Type B pancreatic cell (in vitro differentiated cells): ENCODE data around the gene HIC2. TPM values are rescaled to one million over a fixed set of nuclear protein-coding genes. Genes with fewer than 3 reads are reported as not detected.
A peak's percentile ranks its signal among the peaks of the same experiment; 100 is the strongest.
"Not testable (repeated sequence)": the region's sequence is repeated elsewhere in the genome, so short reads cannot be mapped to it uniquely, and the experiment has no call there.

ENCODE experiments used
- DNase-seq: peaks from one replicate; pipeline ENCODE4 v3.0.0; 2021; ENCODE audit warnings: mixed read lengths; ENCODE audit not compliant: unreplicated experiment; ENCODE audit errors: extremely low spot score
- H3K27ac Mint-ChIP-seq: 2 replicates; pipeline ENCODE4 v1.8.0; 2021; ENCODE audit warnings: mild to moderate bottlenecking, mixed read lengths
- H3K27me3 Mint-ChIP-seq: 2 replicates; pipeline ENCODE4 v1.8.0; 2021; ENCODE audit warnings: mixed read lengths
- H3K36me3 Mint-ChIP-seq: 2 replicates; pipeline ENCODE4 v1.8.0; 2021; ENCODE audit warnings: mixed read lengths
- H3K4me1 Mint-ChIP-seq: one replicate; pipeline ENCODE4 v1.8.0; 2021; ENCODE audit warnings: mixed read lengths; ENCODE audit not compliant: unreplicated experiment
- H3K4me3 Mint-ChIP-seq: 2 replicates; pipeline ENCODE4 v1.8.0; 2021; ENCODE audit warnings: mild to moderate bottlenecking, mixed read lengths
- H3K9me3 Mint-ChIP-seq: 2 replicates; pipeline ENCODE4 v1.8.0; 2021; ENCODE audit warnings: mixed read lengths
- total RNA-seq: library from RNA; stranded (reverse); gene quantifications from 2 replicates; pipeline ENCODE4 v1.2.1, GENCODE V29; 2021; ENCODE audit warnings: low replicate concordance

HIC2 gene
- total RNA-seq, 1 donor from 2014 or later: 36.1 TPM

DNA sequence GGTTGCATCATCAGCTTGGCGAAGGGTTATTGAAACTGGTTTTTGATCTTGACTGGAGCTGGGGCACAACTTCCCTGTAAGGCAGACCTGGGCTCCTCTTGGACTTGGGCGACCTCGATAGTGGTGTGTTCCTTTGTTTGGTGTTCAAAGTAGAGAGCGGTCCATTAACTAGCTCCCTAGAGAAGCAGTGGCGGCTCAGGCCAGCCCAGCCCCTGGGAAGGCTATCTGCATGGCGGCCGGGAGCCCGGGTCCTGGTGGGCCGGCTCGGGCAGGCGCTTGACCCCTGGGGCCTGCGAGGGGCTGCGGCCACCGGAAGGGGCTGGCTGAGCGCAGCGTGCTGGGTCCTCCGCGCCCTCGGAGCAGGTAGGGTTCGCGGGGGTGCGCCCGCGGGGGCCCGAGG lies 796 bp upstream of the HIC2 start:
- H3K4me1 Mint-ChIP-seq, DNase-seq, H3K4me3 Mint-ChIP-seq, H3K36me3 Mint-ChIP-seq, H3K27me3 Mint-ChIP-seq, H3K27ac Mint-ChIP-seq, H3K9me3 Mint-ChIP-seq: not testable (repeated sequence)

DNA sequence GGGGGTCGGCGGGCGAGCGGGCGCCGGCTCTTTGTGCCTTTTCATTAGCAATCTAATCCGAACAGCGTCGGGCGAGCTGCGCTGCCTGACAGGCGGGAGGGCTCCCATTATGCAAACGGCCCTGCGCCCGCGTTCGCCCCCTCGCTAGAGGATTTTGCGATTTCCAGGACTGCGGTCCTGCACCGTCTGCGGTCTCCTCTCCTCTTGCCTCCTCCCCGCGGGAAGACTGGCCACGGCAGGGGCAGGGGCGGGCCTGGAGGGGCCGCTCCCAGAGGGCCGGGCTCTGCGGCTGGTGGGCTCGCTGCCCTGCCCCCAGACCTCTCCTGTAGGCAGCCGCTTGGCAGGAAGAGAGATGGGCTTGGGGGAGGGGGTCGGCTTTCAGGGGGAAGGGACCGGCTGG lies 682 bp downstream of the HIC2 start:
- peak; percentile 78 for DNase-seq
- H3K4me3 Mint-ChIP-seq: peak overlapping the region; percentile 76
- H3K4me1 Mint-ChIP-seq, H3K27me3 Mint-ChIP-seq, H3K27ac Mint-ChIP-seq, H3K9me3 Mint-ChIP-seq, H3K36me3 Mint-ChIP-seq: not testable (repeated sequence)

DNA sequence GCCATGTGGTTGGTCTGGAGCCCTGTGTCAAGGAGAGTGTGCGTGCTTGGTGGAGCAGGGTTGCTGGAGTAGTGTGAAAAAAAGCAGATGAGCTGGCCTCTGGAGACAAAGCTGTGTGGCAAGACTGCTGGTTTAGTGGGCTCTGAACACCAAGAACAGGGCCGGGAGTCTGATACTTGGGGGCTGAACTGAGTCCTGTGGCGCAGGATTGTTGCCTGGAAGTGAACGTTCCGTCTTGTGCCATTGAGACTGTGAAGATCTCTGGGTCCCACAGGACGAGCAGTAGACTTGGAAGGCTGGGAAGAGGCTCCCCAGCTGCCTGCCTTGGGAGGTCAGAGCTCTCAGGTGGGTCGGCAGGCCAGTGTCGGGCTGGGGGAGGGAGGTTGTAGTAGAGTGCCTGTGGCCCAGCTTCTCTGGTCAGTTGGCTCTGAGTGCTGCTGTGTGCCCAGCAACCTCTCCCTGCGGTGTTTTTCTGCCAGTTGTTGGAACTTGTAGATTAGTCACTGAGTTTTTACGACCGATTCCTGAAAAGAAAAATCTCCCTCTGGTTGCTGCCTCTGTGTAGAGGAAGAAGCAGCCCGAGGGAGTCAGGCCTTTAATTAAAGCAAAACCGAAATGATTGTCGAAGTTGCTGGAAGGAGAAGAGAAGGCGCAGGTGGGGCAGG lies 1.9 kb downstream of the HIC2 start:
- not testable (repeated sequence) for H3K4me1 Mint-ChIP-seq, H3K27me3 Mint-ChIP-seq, H3K36me3 Mint-ChIP-seq, H3K27ac Mint-ChIP-seq, H3K9me3 Mint-ChIP-seq, DNase-seq, H3K4me3 Mint-ChIP-seq

DNA sequence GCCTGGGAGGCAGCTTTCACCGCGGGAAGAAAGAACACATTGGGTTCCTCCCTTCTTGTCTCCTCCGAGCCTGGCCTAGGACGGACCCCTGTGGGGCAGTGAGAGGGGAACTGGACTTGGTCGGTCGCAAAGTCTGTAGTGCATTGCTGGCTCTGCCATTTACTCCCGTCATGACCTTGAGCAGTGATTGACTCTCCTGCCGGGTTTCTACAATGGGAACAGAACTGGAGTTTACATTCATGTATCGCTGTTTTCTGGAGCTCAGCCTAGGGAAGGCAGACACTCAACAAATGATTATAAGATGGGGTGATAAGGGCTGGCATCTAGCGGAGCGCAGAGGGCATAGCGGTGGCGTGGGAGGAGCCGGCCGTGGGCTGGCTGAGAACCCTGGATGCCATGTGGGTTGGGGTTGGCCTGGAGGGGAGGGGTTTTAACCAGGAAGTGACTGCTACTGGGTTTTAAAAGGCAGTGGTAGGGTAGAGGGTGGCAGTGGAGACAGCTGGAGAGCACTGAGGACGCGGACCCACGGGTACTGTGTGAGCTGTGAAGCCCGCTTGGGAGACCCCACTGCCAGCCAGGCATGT lies 3.1 kb downstream of the HIC2 start:
- H3K36me3 Mint-ChIP-seq, DNase-seq, H3K27ac Mint-ChIP-seq, H3K4me1 Mint-ChIP-seq, H3K4me3 Mint-ChIP-seq, H3K27me3 Mint-ChIP-seq, H3K9me3 Mint-ChIP-seq: not testable (repeated sequence)

DNA sequence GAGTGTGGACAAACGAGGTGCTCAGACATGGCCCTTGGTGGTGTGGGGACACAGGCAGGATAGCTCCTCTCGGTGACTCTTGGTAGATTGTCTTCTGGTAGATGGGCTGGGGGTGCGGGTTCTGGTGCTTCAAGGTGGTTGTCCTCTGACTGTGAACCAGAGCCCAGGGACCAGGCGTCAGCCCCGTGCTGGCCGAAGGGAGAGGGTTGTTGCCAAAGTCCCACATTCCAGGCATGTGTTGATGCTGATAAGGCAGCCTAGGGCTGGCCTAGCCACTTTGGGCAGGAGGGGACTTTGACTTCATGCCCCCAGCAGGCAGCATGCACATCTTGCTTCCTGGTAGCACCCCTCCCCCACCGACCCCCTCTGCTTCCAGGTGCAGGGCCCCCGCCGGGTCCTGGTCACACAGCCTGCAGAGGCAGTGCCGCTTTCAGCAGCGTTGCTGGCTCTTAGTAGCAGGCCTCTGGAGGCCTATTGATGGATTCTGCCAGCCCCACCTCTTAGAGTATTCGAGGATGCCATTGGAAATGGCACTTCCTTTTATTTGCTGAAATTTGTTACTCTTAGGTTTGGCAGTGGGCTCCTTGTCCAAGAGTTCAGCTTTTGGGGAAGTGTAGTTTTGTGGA lies 7.0 kb downstream of the HIC2 start:
- DNase-seq, H3K36me3 Mint-ChIP-seq, H3K27ac Mint-ChIP-seq, H3K9me3 Mint-ChIP-seq, H3K27me3 Mint-ChIP-seq, H3K4me3 Mint-ChIP-seq, H3K4me1 Mint-ChIP-seq: not testable (repeated sequence)

DNA sequence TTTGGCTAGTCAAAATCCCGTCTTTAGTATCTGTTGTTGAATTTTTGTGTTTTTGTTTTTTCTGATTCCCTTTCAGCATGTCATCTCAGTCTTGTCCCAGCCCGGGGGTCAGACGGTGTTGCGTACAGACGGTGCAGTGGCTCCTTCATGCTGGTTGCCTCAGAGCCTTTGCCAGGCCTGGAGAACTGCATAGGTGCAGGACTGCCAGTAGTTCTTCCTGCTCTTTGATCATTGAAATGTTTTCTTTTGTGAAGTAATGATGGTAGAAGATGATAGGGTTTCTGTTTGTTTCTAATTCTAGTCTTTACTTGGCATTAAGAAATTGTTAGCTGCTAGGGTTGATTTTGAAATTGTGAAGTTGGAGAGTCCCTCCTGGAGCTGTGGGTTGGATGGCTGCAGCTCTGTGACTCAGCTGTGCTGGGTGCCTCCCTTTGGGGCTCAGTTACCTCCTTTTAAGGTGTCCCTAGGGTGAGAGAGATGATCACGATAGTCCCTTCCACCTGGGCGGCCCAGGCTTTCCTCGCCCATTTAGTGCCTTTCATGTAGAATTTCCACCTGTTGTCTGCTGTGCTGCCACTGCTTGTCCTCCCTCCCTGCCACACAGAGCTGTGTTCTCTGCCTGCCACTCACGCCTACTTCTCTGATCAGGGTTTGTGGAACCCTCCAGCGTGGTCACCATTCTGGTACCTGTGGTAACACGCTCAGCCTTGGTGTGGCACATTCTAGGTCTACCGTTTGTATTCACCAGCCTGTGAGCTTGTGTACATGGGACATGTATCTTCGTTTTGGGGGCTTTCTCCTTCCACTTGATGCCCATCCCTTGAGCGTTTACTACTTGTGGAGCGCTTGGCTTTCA lies 17.4 kb downstream of the HIC2 start:
- DNase-seq, H3K36me3 Mint-ChIP-seq, H3K27me3 Mint-ChIP-seq, H3K9me3 Mint-ChIP-seq, H3K4me1 Mint-ChIP-seq, H3K27ac Mint-ChIP-seq, H3K4me3 Mint-ChIP-seq: not testable (repeated sequence)

DNA sequence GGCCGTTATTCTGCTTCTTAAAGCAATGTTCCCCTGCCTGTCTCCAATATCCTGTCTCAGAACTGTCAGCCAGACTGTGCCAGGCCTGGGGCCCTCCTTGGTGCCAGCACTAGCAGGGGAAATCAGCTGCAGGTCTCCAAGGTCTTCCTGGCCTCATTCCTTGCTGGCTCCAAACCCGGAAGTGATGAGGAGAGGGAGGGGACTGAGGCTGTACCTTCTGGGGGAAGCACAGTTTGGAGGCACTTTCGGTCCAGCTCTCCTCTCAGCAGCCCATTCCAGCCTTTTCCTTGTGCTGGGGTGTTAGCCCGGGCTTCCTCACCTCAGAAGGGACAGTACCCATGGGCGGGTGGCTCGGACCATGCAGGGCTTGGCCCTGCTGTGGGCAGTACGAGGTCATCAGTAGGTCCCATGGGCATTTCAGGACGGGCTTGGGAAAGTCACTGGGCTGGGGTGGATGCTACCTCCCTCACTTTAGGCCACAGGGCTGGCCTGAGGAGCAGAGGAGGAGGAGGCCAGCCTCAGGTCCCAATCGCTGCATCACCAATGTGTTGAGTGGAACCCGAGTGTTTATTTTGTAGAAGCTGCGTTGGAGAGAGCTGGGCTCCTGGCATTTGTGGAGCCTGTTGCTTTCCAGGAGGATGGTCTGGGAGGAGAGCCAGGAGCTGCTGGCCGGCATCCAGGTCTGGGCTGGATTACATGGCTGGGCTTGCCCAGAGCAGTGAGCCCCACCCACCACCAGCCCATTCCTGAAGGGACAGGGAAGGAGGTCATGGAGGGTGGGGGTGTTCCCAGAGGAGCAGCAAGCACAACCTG lies 19.0 kb downstream of the HIC2 start:
- not testable (repeated sequence) for H3K9me3 Mint-ChIP-seq, H3K4me1 Mint-ChIP-seq, H3K27me3 Mint-ChIP-seq, H3K27ac Mint-ChIP-seq, H3K36me3 Mint-ChIP-seq, H3K4me3 Mint-ChIP-seq
- peak; percentile 39 for DNase-seq

DNA sequence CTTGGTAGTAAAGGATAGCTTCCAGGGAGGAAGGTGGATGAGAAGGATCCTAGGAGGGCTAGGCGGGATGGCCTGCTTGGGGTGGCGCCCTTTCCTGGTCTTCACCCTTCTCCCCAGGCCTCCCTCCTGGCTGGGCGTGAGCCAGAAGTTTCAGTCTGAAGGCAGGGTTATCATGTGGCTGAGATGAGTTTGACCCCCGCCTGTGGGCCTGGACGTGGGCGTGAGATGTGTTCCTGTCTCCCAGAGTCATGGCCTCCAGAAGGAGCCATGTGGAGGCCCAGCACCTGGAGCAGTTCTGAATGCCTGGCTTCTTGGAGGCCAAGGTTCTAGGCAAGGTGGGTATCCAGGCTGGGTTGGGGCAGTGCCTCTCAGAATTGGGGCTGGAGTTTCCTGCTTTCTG lies 20.8 kb downstream of the HIC2 start:
- not testable (repeated sequence) for H3K9me3 Mint-ChIP-seq

DNA sequence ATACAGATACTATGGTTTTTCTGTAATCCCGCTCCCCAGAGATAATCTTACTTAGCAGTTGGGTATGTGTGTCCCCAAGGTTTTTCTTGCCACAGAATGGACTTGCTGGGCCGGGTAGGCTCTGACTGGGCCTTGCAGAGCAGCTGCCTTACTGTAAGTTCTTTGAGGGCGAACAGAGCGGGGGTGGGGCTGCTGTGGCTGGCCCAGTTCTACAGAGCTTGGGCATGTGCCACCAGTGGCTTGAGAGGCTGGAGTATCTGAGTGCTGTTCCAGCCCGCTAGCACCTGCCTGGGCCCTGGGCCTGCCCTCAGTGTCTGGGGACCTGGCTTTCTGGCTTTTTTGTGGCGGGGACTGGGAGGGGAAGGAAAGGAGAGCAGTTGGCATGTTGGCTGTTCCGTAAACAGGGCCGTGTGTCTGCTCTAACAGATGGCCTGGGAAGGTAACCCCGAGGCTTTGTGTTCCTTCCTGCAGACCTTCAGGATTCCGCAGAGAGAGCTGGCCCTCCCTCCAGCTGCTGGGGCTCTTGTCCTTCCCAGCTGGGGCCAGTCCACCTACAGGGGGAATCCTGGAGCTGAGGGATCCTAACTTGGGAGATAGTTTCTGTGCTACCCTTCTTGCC lies 23.0 kb downstream of the HIC2 start:
- not testable (repeated sequence) for H3K36me3 Mint-ChIP-seq, H3K27me3 Mint-ChIP-seq, H3K27ac Mint-ChIP-seq, H3K9me3 Mint-ChIP-seq, DNase-seq, H3K4me3 Mint-ChIP-seq, H3K4me1 Mint-ChIP-seq

More for the DNA sequence above, 20.8 kb downstream of the HIC2 start:
- H3K36me3 Mint-ChIP-seq, H3K27ac Mint-ChIP-seq, H3K27me3 Mint-ChIP-seq, H3K4me1 Mint-ChIP-seq, H3K4me3 Mint-ChIP-seq: not testable (repeated sequence)
- DNase-seq: peak; percentile 51

DNA sequence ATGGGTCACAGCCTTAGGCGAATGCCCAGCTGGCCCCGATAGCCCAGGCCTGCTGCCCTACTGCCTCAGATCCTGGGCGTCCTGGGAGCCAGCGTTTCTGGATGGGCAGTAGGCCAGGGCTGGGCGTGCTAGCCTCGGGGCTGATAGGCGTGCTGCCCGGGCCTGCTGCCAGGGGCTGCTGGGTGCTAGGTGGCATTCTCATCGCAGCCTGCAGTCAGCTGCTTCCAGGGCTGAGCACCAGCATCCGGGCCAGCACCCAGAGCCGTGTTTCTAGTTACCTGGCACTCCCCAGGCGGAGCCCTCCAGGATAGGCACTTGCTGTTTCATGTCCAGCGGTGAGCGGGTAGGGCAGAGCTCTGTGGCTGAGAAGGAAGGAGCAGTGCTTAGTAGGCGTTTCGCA lies 23.5 kb downstream of the HIC2 start:
- H3K9me3 Mint-ChIP-seq, H3K36me3 Mint-ChIP-seq, H3K4me3 Mint-ChIP-seq, H3K4me1 Mint-ChIP-seq, H3K27me3 Mint-ChIP-seq, H3K27ac Mint-ChIP-seq, DNase-seq: not testable (repeated sequence)

DNA sequence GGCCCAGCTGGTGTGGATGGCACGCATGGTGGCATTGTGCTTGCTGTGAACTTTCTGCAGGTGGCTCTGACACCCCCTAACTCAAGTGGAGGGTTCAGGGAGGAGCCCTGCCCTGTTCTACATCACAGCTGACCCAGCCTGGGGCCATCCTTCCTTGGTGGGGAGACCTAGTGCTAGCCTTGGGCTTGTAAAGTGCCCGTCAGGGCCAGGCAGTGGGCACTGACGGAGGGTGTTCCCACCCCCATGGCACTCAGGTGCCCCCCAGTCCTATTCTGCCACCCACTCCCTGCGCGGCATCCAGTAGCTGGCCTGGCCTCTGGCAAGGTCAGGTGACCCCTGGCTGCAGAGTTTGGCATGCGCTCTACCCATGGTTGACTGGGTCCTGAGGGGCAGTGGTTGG lies 24.0 kb downstream of the HIC2 start:
- DNase-seq, H3K27ac Mint-ChIP-seq, H3K4me3 Mint-ChIP-seq, H3K36me3 Mint-ChIP-seq, H3K27me3 Mint-ChIP-seq, H3K9me3 Mint-ChIP-seq, H3K4me1 Mint-ChIP-seq: not testable (repeated sequence)

DNA sequence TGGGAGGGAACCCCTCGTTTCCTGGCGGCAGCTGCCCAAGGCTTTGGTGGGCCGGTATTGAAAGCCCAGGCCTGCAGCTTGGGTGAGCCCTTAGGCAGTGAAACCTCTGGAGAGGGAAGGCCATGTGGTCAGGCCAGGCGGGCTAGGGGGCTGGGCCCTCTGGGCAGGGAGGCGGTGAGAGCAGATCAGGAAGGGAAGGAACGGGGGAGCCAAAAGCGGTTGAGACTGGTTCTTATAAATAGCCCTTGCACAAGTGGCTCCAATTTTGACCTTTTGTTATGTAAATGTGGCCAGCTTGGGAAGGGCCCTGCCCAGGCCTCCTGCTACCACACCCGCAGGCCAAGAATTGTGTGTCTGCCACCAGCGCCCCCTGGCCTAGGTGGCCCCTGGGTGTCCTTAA lies 25.0 kb downstream of the HIC2 start:
- H3K4me3 Mint-ChIP-seq, H3K9me3 Mint-ChIP-seq, H3K27ac Mint-ChIP-seq, DNase-seq, H3K4me1 Mint-ChIP-seq, H3K36me3 Mint-ChIP-seq, H3K27me3 Mint-ChIP-seq: not testable (repeated sequence)

DNA sequence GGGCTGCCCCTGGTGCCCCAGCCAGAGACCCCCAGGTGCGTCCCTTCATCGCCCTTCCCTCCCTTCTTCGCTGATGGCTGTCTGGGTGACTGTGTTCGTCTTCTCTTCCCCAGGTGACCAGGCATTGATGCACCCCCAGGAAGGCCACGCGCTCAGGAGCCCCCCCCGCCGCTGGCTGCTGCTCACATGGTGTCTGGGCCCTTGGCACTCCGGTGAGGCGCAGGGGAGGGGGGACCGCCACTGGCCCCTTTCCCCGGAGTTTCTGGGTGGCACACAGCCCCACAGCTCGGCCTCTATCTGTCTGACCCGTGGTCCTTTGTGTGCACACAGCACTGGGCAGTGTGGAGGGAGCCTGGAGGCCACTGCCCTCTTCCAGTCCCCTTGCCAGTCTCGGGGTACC lies 25.5 kb downstream of the HIC2 start:
- peak; percentile 57 for DNase-seq
- not testable (repeated sequence) for H3K27ac Mint-ChIP-seq, H3K36me3 Mint-ChIP-seq, H3K4me3 Mint-ChIP-seq, H3K9me3 Mint-ChIP-seq, H3K27me3 Mint-ChIP-seq, H3K4me1 Mint-ChIP-seq
